ENCODE results near the gene DCAF8. TPM values are rescaled to one million over a fixed set of nuclear protein-coding genes. Genes with fewer than 3 reads are reported as not detected.

The DCAF8 gene
- total and polyA plus RNA-seq, 2 donors (not counting 1 experiment from before 2014, with no cell fraction given): 194 to 266 TPM

GRCh38 chr1:160221089-160221488 lies 41.3 kb downstream of the DCAF8 start:
- peaks cover 35 to 98% of the 10 kb centered on the region in 2 experiments for H3K36me3 ChIP-seq (replicated peaks in 1 of 2; ENCODE audit: control extremely low read depth in 1 of 2, control insufficient read depth in 1 of 2, extremely low read depth in 1 of 2, insufficient read depth in 2 of 2, low read length in 1 of 2)
- H3K27me3 ChIP-seq (replicated peaks in 1 of 4; ENCODE audit: control extremely low read depth in 1 of 4, control insufficient read depth in 3 of 4, insufficient read depth in 4 of 4, low read length in 3 of 4): no peaks in the 10 kb centered on the region
- H4K20me1 ChIP-seq (ENCODE audit: control insufficient read depth, insufficient read depth, low read length, poor library complexity, severe bottlenecking): no peaks in the 10 kb centered on the region
- peak overlapping the region; percentile 61 for H3K27ac Mint-ChIP-seq
- ChIA-PET POLR2A (no interaction called here), CTCF (interaction anchor here (0.7 to 5.9 kb wide), 9 partner anchors 10 to 157 kb away, joined by 3 to 103 read pairs (median 9); partner anchors contain the start of gene PEA15)
- no peaks in the 10 kb centered on the region for H3K9me3 ChIP-seq (ENCODE audit: control extremely low read depth in 1 of 3, control insufficient read depth in 2 of 3, insufficient read depth in 1 of 3, low read length in 2 of 3)
- DNase-seq (no peak), ATAC-seq (ENCODE audit: low read depth) (no peak)
- H3K4me1 ChIP-seq (ENCODE audit: control insufficient read depth in 2 of 2, insufficient read depth in 2 of 2, low read length in 2 of 2): no peaks in the 10 kb centered on the region
- H3K27me3 Mint-ChIP-seq: no peaks in the 10 kb centered on the region
- TF ChIP-seq, protein P1, sequence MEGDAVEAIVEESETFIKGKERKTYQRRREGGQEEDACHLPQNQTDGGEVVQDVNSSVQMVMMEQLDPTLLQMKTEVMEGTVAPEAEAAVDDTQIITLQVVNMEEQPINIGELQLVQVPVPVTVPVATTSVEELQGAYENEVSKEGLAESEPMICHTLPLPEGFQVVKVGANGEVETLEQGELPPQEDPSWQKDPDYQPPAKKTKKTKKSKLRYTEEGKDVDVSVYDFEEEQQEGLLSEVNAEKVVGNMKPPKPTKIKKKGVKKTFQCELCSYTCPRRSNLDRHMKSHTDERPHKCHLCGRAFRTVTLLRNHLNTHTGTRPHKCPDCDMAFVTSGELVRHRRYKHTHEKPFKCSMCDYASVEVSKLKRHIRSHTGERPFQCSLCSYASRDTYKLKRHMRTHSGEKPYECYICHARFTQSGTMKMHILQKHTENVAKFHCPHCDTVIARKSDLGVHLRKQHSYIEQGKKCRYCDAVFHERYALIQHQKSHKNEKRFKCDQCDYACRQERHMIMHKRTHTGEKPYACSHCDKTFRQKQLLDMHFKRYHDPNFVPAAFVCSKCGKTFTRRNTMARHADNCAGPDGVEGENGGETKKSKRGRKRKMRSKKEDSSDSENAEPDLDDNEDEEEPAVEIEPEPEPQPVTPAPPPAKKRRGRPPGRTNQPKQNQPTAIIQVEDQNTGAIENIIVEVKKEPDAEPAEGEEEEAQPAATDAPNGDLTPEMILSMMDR (IDR thresholded peaks at IDR 0.05): no peak
- TF ChIP-seq EZH2 (IDR thresholded peaks at IDR 0.05; ENCODE audit: borderline replicate concordance, insufficient read depth, low read depth, low read length, poor library complexity, severe bottlenecking): no peak
- H3K4me1 Mint-ChIP-seq: no peaks in the 10 kb centered on the region
- no peak overlapping the region for H3K27ac ChIP-seq (ENCODE audit: low read length in 2 of 2)
- H2AFZ ChIP-seq (ENCODE audit: insufficient read depth, low read depth, low read length, poor library complexity, severe bottlenecking): no peak overlapping the region
- intact Hi-C loops (cut with micrococcal nuclease): no loop called here
- no peak overlapping the region for H3K4me3 ChIP-seq (ENCODE audit: control extremely low read depth in 1 of 5, extremely low read depth in 1 of 5, insufficient read depth in 1 of 5, low read depth in 2 of 5, low read length in 4 of 5)
- no peak overlapping the region for H3K9ac ChIP-seq (ENCODE audit: low read length)
- no peak overlapping the region for H3K4me2 ChIP-seq (replicated peaks; ENCODE audit: low read depth, low read length, poor library complexity, severe bottlenecking)
- H3K4me3 Mint-ChIP-seq: no peak overlapping the region
- H3K9me3 Mint-ChIP-seq (ENCODE audit: insufficient read depth): no peaks in the 10 kb centered on the region
- no peaks in the 10 kb centered on the region for H3K79me2 ChIP-seq (ENCODE audit: control insufficient read depth, insufficient read depth, low read length)

- DNase-seq: no peak
- H3K27me3 Mint-ChIP-seq: no peaks in the 10 kb centered on the region
- TF ChIP-seq, protein P1 (IDR thresholded peaks at IDR 0.05): no peak
- no peak for TF ChIP-seq EZH2 (IDR thresholded peaks at IDR 0.05; ENCODE audit: borderline replicate concordance, insufficient read depth, low read depth, low read length, poor library complexity, severe bottlenecking)
- no peak for ATAC-seq (ENCODE audit: low read depth)
- H3K9ac ChIP-seq (ENCODE audit: low read length): no peak overlapping the region
- peaks cover 32 to 98% of the 10 kb centered on the region in 2 experiments for H3K36me3 ChIP-seq (replicated peaks in 1 of 2; ENCODE audit: control extremely low read depth in 1 of 2, control insufficient read depth in 1 of 2, extremely low read depth in 1 of 2, insufficient read depth in 2 of 2, low read length in 1 of 2)
- H3K27ac Mint-ChIP-seq: no peak overlapping the region
- no peaks in the 10 kb centered on the region for H4K20me1 ChIP-seq (ENCODE audit: control insufficient read depth, insufficient read depth, low read length, poor library complexity, severe bottlenecking)
- WGBS (ENCODE audit: insufficient coverage): 90% methylated on average over 2 of the region's 2 CpGs
- H3K4me2 ChIP-seq (replicated peaks; ENCODE audit: low read depth, low read length, poor library complexity, severe bottlenecking): no peak overlapping the region
- H3K27ac ChIP-seq (ENCODE audit: low read length in 2 of 2): no peak overlapping the region
- no peak overlapping the region for H3K4me3 ChIP-seq (ENCODE audit: control extremely low read depth in 1 of 5, extremely low read depth in 1 of 5, insufficient read depth in 1 of 5, low read depth in 2 of 5, low read length in 4 of 5)
- no peak overlapping the region for H3K4me3 Mint-ChIP-seq
- H2AFZ ChIP-seq (ENCODE audit: insufficient read depth, low read depth, low read length, poor library complexity, severe bottlenecking): no peak overlapping the region
- no peaks in the 10 kb centered on the region for H3K79me2 ChIP-seq (ENCODE audit: control insufficient read depth, insufficient read depth, low read length)
- H3K9me3 ChIP-seq (ENCODE audit: control extremely low read depth in 1 of 3, control insufficient read depth in 2 of 3, insufficient read depth in 1 of 3, low read length in 2 of 3): no peaks in the 10 kb centered on the region
- POLR2A ChIA-PET: interaction anchor here (0.6 to 1.1 kb wide), 2 partner anchors 28 to 29 kb away, joined by 3 to 7 read pairs; no protein-coding TSS in a partner anchor
- H3K4me1 Mint-ChIP-seq: no peaks in the 10 kb centered on the region
- H3K9me3 Mint-ChIP-seq (ENCODE audit: insufficient read depth): no peaks in the 10 kb centered on the region
- H3K27me3 ChIP-seq (replicated peaks in 1 of 4; ENCODE audit: control extremely low read depth in 1 of 4, control insufficient read depth in 3 of 4, insufficient read depth in 4 of 4, low read length in 3 of 4): no peaks in the 10 kb centered on the region
- H3K4me1 ChIP-seq (ENCODE audit: control insufficient read depth in 2 of 2, insufficient read depth in 2 of 2, low read length in 2 of 2): no peaks in the 10 kb centered on the region
- intact Hi-C loops (cut with micrococcal nuclease): no loop called here
- CTCF ChIA-PET: interaction anchor here (0.7 to 5.9 kb wide), 16 partner anchors 9 to 156 kb away, joined by 3 to 103 read pairs (median 10); partner anchors contain the start of gene PEA15
Observed at GRCh38 chr1:160220301-160220700, 42.0 kb downstream of the DCAF8 start.
